GM19455 (cell line): Measurements from ENCODE around the gene MAFG.
A peak's percentile ranks its signal among the peaks of the same experiment; 100 is the strongest.

ENCODE experiments used
- ATAC-seq: cut with Tn5 transposase; IDR thresholded peaks from one replicate; pipeline ENCODE4 v1.9.1; 2021; ENCODE audit not compliant: unreplicated experiment

Gene MAFG

DNA sequence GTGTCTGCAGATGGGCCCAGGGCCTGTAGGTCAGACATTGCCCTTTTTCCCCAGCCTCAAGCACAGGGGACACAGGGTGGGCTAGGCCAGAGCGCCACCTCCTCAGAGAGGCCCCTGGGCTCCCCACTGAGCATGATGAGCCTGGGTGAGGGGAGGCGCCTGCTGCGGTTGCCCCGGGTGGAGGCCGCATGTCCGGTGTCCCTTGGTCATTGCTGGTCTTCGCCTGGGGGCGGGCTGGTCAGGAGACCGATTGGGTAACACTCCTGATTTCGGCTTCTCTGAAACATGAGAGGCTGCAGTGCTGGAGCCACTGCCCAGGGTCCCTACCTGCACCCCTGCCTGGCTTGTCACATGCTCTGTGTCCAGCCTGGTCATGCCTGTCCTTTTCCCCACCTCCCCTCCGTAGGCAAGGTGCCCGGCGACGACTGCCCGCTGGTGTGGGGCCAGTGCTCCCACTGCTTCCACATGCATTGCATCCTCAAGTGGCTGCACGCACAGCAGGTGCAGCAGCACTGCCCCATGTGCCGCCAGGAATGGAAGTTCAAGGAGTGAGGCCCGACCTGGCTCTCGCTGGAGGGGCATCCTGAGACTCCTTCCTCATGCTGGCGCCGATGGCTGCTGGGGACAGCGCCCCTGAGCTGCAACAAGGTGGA is 27.9 kb downstream of the MAFG start:
- no peak for ATAC-seq

GRCh38 chr17:81898885-81899284 is 28.6 kb downstream of the MAFG start:
- ATAC-seq, result no peak

GRCh38 chr17:81898029-81898866 is 29.3 kb downstream of the MAFG start:
- no peak for ATAC-seq

- ATAC-seq, result no peak
These were observed 32.1 kb downstream of the MAFG start for GRCh38 chr17:81895400-81895799.

- ATAC-seq, result no peak
These were observed 36.3 kb downstream of the MAFG start for GRCh38 chr17:81891303-81891552.

DNA sequence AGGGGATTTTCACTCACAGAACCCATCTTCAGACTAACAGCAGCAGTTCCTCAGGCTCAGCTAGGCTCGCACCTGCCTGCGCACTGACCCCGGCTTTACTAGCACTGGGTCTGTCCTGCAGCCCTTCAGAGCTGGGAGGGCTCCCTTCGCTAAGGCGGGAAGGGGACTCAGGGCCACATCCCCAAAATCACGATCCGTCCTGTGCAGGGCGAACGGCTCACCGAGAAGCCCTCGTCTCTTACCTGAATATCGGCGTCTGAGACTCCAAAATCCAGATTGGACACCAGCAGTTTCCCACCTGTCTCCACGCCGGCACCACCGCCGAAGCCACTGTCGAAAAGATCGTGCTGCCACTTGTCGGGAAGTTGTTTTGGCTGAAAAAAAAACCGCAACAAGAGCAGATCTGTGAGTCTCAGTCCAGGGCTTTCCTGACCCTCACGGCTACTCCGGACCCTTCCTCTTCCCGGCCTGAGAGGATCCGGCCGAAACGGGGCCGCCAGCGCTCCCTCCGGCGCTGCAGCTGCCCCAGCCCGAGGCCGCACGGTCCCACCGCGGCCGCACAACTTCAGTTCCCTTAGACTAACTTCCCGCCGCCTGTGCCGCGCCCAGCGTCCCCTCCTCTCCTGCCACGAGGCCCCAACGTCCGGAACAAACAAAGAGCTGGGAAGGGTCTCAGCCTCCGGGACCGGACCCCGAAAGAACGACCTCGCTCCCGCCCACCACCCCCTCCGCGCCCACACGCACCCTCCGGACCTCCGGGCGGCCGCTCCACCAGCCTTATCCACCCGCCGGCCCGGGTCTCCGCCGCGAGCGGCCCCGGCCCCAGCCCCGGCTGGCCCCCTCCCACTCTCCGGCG is 36.9 kb downstream of the MAFG start:
- peak; percentile 10 for ATAC-seq

- ATAC-seq, result no peak
These were observed 37.9 kb downstream of the MAFG start for GRCh38 chr17:81889602-81890001.

- ATAC-seq, result no peak
These were observed 38.4 kb downstream of the MAFG start for GRCh38 chr17:81888988-81889595.

- ATAC-seq, result no peak
These were observed 39.2 kb downstream of the MAFG start for GRCh38 chr17:81888105-81888987.

DNA sequence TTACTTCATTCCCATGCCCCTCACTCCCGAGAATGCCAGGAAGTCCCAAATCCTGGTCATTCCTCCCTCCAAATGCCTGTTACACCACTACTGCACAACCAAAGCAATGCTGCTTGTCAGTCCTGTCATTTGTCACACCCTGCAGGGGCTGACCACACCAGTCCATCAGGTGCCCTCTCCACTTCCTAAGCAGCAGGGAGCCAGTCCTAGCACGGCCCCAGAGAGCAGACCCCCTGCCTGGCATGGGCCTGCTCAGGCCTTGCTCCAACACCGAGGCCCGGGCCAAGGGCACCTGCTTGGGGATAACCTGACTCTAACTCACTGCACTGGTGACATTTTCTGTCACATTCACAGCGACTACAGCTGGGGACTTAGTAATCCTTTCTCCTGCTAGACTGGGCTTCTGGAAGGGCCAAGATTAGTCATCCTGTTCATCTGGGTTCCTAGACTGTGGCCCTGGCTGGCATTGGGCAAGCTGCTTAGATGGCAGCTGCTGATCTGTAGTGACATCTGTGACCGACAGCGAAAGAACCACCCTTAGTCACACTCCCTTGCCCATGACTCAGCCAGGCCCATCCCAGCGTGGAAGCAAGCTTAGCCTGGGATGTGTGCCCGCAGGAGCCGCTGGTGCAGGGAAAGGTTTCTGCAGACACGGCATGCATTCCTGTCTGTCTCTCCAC is 41.5 kb downstream of the MAFG start:
- ATAC-seq, result no peak

DNA sequence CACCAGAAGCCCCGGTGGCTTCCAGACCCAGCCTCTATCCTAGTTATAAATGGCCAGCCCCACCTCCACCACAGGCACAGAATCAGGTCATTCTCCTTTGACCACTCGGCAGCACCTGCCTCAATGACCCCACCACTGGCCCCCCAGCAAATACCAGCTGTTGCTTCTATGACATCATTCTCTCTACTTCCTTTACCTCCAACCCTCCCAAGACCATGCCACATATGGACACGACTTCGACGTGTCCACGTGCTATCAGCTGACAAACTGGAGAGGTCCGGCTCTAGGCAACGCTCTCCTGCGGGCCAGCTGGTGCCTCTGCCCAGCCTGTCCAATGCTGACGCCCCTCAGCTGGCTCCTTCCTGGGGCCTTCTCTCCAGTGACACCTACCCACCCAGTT is 42.1 kb downstream of the MAFG start:
- ATAC-seq, result no peak

GRCh38 chr17:81884968-81885367 is 42.6 kb downstream of the MAFG start:
- no peak for ATAC-seq

- no peak for ATAC-seq
These were observed 43.0 kb downstream of the MAFG start for GRCh38 chr17:81884520-81884919.

DNA sequence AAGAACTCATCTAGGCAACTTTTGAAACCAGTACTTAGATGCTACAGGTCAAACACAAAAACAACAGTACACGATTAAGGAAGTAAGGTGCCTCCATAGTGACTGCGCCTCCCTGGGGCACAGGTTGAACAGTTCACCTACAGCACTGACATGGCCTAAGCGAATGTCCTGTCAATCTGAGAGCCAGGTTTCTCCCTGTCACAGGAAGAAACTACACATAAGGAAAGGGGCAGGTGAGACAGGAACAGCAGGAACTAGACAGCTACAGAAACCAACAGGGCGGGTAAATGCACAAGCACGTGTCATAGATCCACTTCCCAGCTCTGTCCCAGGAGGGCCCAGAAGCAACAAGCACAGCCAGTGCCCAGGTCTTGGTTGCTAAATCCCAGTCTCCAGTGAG is 48.4 kb downstream of the MAFG start:
- no peak for ATAC-seq

DNA sequence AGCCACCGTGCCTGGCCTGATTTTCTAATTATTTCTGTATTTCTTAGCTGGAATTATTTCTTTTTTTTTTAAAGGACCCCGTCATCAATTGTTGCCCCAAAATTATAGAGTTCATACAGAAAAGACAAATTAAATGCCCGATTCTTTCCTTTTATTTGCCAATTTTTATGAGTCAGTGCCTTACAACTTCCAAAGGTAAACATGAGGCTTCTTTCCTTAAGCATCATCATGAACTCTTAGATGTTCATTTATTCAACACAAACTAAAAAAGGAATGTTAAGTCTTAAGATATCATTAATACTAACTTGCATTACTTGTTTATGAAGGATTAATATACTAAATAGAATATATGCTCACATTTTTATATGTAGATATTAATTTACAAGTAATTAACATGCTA is 49.2 kb downstream of the MAFG start:
- no peak for ATAC-seq

- no peak for ATAC-seq
These were observed 50.0 kb downstream of the MAFG start for GRCh38 chr17:81877569-81877968.

- peak; percentile 14 for ATAC-seq
These were observed 55.9 kb downstream of the MAFG start for GRCh38 chr17:81871387-81872230.

- peak; percentile 42 for ATAC-seq
These were observed 56.6 kb downstream of the MAFG start, which contains the start of gene ARHGDIA for GRCh38 chr17:81870981-81871386. Gene ARHGDIA, minus strand, starts transcription at chr17:81871337. Its CDS starts 1,407 bp downstream, at chr17:81869930.
